WI38 (cell line): ENCODE measurements around the gene PCDHGC5.

Experiments used
- H3K4me3 ChIP-seq: 2 replicates; pipeline ENCODE4 v1.5.1; 2011; ENCODE audit warnings: low read depth, mild to moderate bottlenecking, control low read depth, low read length
- TF ChIP-seq, protein P1 (sequence below): IDR thresholded peaks from 2 replicates; pipeline ENCODE4 v1.5.1; 2012; ENCODE audit warnings: low read depth, mild to moderate bottlenecking, control low read depth, low read length

Gene PCDHGC5

DNA sequence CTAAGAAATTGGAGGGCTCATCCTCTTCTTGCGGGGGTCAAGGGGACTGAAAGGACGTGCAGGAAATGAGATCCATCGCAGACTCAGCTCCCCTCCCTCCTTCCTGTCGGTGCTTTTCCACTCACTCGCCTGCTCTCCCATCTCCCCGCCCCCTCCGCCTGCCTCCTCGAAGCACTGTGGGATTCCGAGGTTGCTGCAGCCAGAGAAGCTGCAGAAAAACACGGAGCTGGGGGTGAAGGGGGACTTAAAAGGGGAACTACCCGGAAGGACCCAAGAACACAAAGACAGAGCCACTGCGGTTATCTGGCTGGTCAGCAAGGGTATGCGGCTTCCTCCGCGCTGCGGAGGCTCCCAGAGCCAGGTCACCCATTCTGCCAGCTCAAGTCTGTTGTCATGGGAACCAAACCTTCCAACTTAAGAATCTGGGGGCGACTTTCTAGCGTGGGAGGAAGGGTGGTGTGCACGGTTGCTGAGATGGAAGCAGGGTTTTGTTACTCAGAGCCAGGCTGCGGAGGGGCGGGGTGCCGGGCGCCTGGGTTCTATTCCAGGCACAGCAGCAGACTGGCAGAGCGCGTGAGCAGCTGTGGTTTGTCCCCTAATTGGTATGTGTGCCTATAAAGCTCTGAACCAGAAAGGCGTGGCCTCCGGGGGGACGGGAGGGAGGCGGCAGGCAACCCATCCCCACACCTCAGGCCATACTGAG lies 24.9 kb downstream of the PCDHGC5 start:
- peak overlapping the region; percentile 49 for H3K4me3 ChIP-seq
- TF ChIP-seq, protein P1, sequence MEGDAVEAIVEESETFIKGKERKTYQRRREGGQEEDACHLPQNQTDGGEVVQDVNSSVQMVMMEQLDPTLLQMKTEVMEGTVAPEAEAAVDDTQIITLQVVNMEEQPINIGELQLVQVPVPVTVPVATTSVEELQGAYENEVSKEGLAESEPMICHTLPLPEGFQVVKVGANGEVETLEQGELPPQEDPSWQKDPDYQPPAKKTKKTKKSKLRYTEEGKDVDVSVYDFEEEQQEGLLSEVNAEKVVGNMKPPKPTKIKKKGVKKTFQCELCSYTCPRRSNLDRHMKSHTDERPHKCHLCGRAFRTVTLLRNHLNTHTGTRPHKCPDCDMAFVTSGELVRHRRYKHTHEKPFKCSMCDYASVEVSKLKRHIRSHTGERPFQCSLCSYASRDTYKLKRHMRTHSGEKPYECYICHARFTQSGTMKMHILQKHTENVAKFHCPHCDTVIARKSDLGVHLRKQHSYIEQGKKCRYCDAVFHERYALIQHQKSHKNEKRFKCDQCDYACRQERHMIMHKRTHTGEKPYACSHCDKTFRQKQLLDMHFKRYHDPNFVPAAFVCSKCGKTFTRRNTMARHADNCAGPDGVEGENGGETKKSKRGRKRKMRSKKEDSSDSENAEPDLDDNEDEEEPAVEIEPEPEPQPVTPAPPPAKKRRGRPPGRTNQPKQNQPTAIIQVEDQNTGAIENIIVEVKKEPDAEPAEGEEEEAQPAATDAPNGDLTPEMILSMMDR = no peak

DNA sequence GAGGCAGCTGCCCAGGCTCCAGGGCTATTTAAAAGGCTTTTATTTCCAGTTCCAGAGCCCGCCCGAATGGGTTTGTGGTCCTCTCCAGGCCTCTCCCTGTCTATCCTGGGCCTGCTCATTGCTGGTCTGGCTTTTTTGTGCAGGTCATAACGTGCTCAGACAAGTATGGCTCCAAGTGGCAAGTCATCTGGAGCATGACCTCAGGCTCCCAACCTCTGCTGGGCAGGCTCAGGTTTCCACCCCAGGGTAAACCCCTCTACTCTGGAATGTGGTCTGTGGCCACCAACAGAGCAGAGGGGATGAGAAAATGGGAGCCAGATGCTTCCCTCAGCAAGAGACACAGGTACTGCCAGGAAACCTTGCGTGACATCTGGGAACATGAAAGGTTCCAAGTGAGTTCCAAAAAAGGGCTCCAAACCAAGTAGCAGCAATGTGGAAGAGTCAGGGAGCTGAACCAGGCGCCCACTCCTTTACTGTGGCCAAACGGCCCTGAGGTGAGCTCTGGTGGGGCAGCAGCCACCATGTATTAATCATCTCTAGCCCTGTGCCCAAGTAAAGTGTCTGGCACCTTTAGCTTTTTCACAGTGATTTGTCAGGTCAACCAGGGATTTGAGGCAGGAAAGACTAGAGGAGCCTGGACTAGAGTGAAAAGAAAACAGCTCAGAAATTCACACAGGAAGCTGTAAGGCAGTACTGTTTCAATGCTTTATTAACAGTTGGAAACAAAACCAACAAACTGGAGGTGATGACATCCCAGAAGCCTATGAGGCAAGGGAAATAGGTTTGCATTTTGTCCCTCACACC lies 25.7 kb downstream of the PCDHGC5 start:
- peak overlapping the region; percentile 49; the same call in 1 of the 2 replicates for H3K4me3 ChIP-seq
- TF ChIP-seq, protein P1 = no peak

DNA sequence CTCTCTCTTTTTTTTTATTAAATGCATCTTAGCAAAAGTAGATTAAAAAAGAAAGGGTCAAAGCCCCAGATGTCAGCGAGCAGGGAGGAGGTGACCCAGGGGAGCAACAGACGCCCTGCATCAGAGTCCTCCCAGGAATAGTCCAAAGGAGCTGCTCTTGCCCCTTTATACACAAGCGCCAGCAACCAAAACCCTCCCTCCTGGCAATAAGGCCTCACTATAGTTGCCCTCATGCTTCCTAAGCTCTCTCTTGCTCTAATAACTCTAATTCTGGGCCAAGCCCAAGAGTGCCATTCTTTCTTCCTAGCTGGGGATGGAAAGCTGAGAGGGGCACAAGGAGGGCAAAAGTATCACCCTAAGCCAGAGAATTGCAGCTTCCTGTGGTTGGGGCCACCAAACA lies 26.3 kb downstream of the PCDHGC5 start:
- H3K4me3 ChIP-seq = no peak overlapping the region
- TF ChIP-seq, protein P1 = no peak

DNA sequence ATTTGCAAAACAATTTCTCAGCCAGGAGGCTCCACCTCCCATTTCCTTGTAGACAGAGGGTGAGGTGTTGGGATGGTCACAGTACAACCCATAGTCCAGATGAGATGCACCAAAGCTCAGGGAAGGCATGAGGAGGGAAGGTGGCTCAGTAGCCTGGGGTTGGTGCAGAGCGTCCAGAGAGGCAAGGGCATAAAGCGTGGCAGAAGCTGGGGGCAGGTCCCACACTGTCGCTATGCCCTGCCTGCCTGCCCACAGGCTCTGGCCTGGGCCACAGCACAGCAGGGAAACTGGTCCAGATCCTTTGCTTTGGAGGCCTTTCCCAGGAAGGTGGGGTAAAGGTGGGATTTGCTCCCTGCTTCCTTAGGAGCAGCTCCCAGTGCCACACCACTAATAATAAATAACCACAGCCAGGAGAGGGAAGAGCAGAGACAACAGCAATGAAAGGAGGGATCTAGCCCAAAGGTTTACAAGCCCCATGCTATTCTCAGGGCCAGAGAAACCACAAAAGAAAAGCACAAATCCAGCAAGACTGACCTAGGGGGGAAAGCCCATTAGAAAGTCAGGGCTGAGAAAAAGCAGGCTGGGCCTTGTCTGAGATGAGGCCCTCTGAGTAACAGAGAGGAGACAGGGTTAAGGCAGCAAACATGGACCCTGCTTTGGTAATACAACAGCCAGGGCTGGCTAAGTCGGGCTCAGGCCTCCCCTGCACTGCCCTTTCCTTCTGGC lies 27.2 kb downstream of the PCDHGC5 start:
- TF ChIP-seq, protein P1 = no peak
- H3K4me3 ChIP-seq = no peak overlapping the region

DNA sequence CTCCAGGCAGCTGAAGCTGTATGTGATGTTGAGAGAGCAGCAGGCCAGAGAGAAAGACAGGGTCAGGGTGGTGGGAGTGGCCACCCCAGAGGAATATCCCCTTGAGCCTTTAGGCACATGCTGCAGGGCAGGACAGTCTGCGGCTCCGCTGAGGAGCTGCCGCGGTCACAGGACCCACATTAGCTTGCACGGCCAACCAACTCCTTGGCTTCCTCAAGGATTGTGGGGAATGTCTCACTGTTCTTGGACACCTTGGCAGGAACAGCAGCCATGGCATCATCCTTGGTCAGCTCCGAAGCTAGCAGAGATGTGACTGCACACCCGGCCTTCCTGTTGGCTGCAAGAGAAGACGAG lies 27.8 kb downstream of the PCDHGC5 start:
- TF ChIP-seq, protein P1 = no peak
- H3K4me3 ChIP-seq = no peak overlapping the region

DNA sequence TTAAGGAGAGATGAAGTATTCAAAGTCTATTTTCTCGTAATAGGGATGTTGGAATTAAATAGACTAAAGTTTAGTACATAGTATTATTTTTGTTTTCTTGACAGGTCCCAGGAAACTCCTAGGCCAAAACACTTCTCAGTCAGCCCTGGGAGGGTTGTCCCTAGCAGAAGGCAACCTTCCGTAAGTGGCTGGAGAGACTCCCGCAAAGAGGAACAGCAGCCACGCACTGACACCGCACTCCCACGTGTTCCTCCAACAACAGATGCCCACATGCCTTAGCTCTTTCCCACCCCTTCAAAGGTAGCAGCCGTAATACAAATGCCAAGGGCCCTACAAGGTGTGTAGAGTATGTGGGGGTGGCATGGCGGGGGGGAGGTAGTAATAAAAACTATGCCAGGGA lies 28.4 kb downstream of the PCDHGC5 start:
- H3K4me3 ChIP-seq = no peak overlapping the region
- TF ChIP-seq, protein P1 = no peak
